Activated T-cell treated with anti-CD3 and anti-CD28 coated beads, Interleukin-2, amount 50 U/mL, for 4 hours (primary cell): ENCODE measurements around the gene MEX3D. TPM values are rescaled to one million over a fixed set of nuclear protein-coding genes. Genes with fewer than 3 reads are reported as not detected.

Experiments
- ATAC-seq, 2 donors: fragments of 200-7000 bp; cut with Tn5 transposase; one replicate each; pipeline ENCODE4 v1.10.0; 2021
- DNase-seq: peaks from one replicate; pipeline ENCODE4 v3.0.0-alpha.2; 2020
- H3K27me3 Mint-ChIP-seq: one replicate; pipeline ENCODE4 v1.8.0; 2021; ENCODE audit warnings: low read depth, mixed read lengths
- H3K36me3 Mint-ChIP-seq: one replicate; pipeline ENCODE4 v1.8.0; 2022; ENCODE audit warnings: mixed read lengths; ENCODE audit not compliant: insufficient read depth
- H3K4me1 Mint-ChIP-seq: one replicate; pipeline ENCODE4 v1.8.0; 2021; ENCODE audit warnings: low read depth, mixed read lengths
- H3K4me3 Mint-ChIP-seq: one replicate; pipeline ENCODE4 v1.8.0; 2021; ENCODE audit warnings: mild to moderate bottlenecking, moderate library complexity, mixed read lengths
- H3K9me3 Mint-ChIP-seq: one replicate; pipeline ENCODE4 v1.8.0; 2021; ENCODE audit warnings: mixed read lengths
- total RNA-seq, 3 donors: library from RNA; stranded (reverse); gene quantifications; one replicate each; pipeline ENCODE4 v1.2.1, GENCODE V29; 2021

The MEX3D gene
- total RNA-seq, 3 donors from 2014 or later, result 12.5 to 17.0 (median 12.6) TPM

DNA sequence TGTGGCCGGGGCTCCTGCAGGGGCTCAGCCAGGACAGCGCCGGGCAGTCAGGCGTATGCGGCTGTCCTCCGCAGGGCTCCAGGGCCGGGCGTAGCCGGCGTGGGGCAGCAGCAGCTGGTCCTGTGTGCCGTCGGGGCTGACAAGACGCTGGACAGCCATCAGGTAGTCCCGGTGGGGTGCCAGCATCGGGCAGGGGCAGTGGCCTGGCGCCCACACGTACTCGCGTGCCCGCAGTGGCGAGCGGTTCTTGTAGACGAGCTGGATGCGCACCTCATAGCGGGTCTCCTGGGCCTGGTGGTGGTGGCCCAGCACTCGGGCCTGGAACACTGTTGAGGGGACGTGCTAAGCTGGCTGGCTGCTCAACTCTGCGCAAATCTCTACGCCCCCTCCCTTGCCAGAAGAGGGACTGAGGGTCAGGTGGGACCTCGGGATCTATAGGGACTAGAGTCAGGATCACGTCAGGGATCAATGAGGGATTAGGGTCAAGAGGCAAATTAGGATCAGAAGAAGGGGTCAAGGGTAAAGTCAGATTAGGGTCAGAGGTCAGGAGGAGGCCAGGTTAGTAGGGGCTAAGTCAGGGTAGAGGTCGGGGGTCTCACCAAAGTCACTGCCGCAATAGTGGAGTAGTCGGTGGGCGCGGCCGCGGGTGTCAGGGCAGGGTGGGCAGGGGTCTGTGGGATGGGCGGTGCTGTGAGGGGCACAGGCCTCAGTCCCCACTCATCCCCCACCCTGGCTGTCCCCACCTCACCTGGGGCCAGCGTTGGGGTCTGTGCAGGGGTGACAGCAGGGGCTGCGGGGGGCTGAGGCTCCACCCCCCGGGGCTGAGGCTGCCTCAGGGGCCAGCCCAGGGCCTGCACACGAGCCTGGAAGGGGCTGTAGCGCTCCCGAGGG is 61.9 kb downstream of the MEX3D start:
- Mint-ChIP-seq H3K27me3 (peaks cover 5% of the 10 kb centered on the region), H3K9me3 (no peaks in the 10 kb centered on the region), H3K4me3 (no peak overlapping the region), H3K4me1 (peaks cover 14% of the 10 kb centered on the region), H3K36me3 (no peaks in the 10 kb centered on the region)
- ATAC-seq (no peak), DNase-seq (no peak)

DNA sequence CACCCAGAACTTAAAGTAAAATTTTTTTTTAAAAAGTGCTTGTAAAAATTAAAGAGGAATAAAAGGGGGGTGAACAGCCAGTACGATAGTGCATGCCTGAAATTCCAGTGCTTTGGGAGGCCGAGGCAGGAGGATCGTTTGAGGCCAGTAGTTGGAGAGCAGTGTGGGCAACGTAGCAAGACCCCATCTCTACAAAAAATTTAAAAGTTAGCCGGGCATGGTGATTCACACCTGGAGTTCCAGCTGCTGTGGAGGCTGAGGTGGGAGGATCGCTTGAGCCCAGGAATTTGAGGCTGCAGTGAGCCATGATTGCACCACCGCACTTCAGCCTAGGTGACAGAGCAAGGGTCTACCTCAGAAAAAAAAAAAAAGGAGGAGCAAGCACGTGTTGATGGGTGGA is 63.1 kb downstream of the MEX3D start:
- Mint-ChIP-seq H3K9me3 (no peaks in the 10 kb centered on the region), H3K4me3 (no peak overlapping the region), H3K27me3 (peaks cover 3% of the 10 kb centered on the region), H3K36me3 (no peaks in the 10 kb centered on the region), H3K4me1 (peaks cover 12% of the 10 kb centered on the region)
- DNase-seq, result no peak
- ATAC-seq, result no peak

Other genes with a start within 250 kb of the MEX3D start
- gene NDUFS7, start 184.4 kb downstream of the MEX3D start, total RNA-seq, result 100 to 1,000 TPM; 124 to 142 (median 137) TPM
- 10 to 100 TPM; 16.0 to 25.9 (median 23.1) TPM for gene GAMT, start 166.8 kb downstream of the MEX3D start, total RNA-seq
- 100 to 1,000 TPM; 296 to 322 (median 303) TPM for gene DAZAP1, start 160.7 kb downstream of the MEX3D start, total RNA-seq
- 1,000 to 10,000 TPM; 2,317 to 2,484 (median 2,379) TPM for gene RPS15, start 129.9 kb downstream of the MEX3D start, total RNA-seq
- under 1 TPM; 0.13 to 0.45 (median 0.16) TPM for gene APC2, start 118.2 kb downstream of the MEX3D start, total RNA-seq
- 10 to 100 TPM; 31.0 to 32.1 (median 32.0) TPM for gene C19orf25, start 89.1 kb downstream of the MEX3D start, total RNA-seq
- gene PCSK4, start 78.0 kb downstream of the MEX3D start, total RNA-seq, result under 1 TPM; 0.46 to 0.50 (median 0.49) TPM
- gene REEP6, start 77.1 kb downstream of the MEX3D start, total RNA-seq, result 1 to 10 TPM; 1.8 to 3.4 (median 1.9) TPM
- 1 to 10 TPM; 5.8 to 9.7 (median 6.8) TPM for gene ADAMTSL5, start 55.3 kb downstream of the MEX3D start, total RNA-seq
- not detected for gene PLK5, start 44.2 kb downstream of the MEX3D start, total RNA-seq
- 100 to 1,000 TPM; 153 to 180 (median 163) TPM for gene MBD3, start 24.5 kb upstream of the MEX3D start, total RNA-seq
- 100 to 1,000 TPM; 226 to 252 (median 250) TPM for gene UQCR11, start 37.1 kb upstream of the MEX3D start, total RNA-seq
- 100 to 1,000 TPM; 144 to 184 (median 153) TPM for gene TCF3, start 84.3 kb upstream of the MEX3D start, total RNA-seq
- not detected for gene ONECUT3, start 185.2 kb upstream of the MEX3D start, total RNA-seq
- gene ATP8B3, start 244.0 kb upstream of the MEX3D start, total RNA-seq, result under 1 TPM; 0.37 to 0.66 (median 0.43) TPM